ENCODE results near the gene MAPK7.

MAPK7 gene

GRCh38 chr17:19386051-19386929 lies 8.0 kb downstream of the MAPK7 start:
- Histone ChIP-seq H3K36me3 (ENCODE audit: control insufficient read depth in 2 of 2, insufficient read depth in 2 of 2, low read length in 2 of 2) (peaks cover 21 to 26% of the 10 kb centered on the region in 2 donors), H3K27me3 (ENCODE audit: control insufficient read depth in 2 of 2, insufficient read depth in 2 of 2, low read length in 2 of 2) (no peaks in the 10 kb centered on the region), H3K4me1 (ENCODE audit: control insufficient read depth in 2 of 2, insufficient read depth in 2 of 2, low read length in 2 of 2) (peaks cover 36 to 39% of the 10 kb centered on the region in 2 donors), H3K9me3 (ENCODE audit: control insufficient read depth in 2 of 2, low read length in 2 of 2) (no peaks in the 10 kb centered on the region), H3K9ac (ENCODE audit: low read depth in 1 of 2, low read length in 2 of 2) (peak overlapping the region; percentile 44 to 64), H3K27ac (ENCODE audit: low read depth in 2 of 2, low read length in 2 of 2) (peak overlapping the region; percentile 85), H3K4me3 (ENCODE audit: low read length in 2 of 2) (peak overlapping the region; percentile 39 to 61)

GRCh38 chr17:19386974-19387920 lies 8.9 kb downstream of the MAPK7 start, which contains the start of gene MFAP4:
TSS of gene MFAP4 (minus strand) at chr17:19387190. CDS start at chr17:19387155, 35 bp downstream.
- H3K4me3 ChIP-seq (ENCODE audit: low read length in 2 of 2): peak within 1 kb of the TSS; percentile 39 to 61
- H3K36me3 ChIP-seq (ENCODE audit: control insufficient read depth in 2 of 2, insufficient read depth in 2 of 2, low read length in 2 of 2): peaks cover 18 to 22% of the 10 kb centered on the region in 2 donors
- H3K27me3 ChIP-seq (ENCODE audit: control insufficient read depth in 2 of 2, insufficient read depth in 2 of 2, low read length in 2 of 2): no peaks in the 10 kb centered on the region
- H3K4me1 ChIP-seq (ENCODE audit: control insufficient read depth in 2 of 2, insufficient read depth in 2 of 2, low read length in 2 of 2): peaks cover 36 to 39% of the 10 kb centered on the region in 2 donors
- H3K27ac ChIP-seq (ENCODE audit: low read depth in 2 of 2, low read length in 2 of 2): peak within 1 kb of the TSS; percentile 85
- H3K9ac ChIP-seq (ENCODE audit: low read depth in 1 of 2, low read length in 2 of 2): peak within 1 kb of the TSS; percentile 44 to 64
- no peaks in the 10 kb centered on the region for H3K9me3 ChIP-seq (ENCODE audit: control insufficient read depth in 2 of 2, low read length in 2 of 2)

GRCh38 chr17:19387921-19388521 lies 9.7 kb downstream of the MAPK7 start:
- peaks cover 31 to 36% of the 10 kb centered on the region in 2 donors for H3K4me1 ChIP-seq (ENCODE audit: control insufficient read depth in 2 of 2, insufficient read depth in 2 of 2, low read length in 2 of 2)
- no peak overlapping the region for H3K9ac ChIP-seq (ENCODE audit: low read depth in 1 of 2, low read length in 2 of 2)
- peaks cover 10 to 14% of the 10 kb centered on the region in 2 donors for H3K36me3 ChIP-seq (ENCODE audit: control insufficient read depth in 2 of 2, insufficient read depth in 2 of 2, low read length in 2 of 2)
- peak overlapping the region; percentile 85 for H3K27ac ChIP-seq (ENCODE audit: low read depth in 2 of 2, low read length in 2 of 2)
- H3K9me3 ChIP-seq (ENCODE audit: control insufficient read depth in 2 of 2, low read length in 2 of 2): no peaks in the 10 kb centered on the region
- H3K27me3 ChIP-seq (ENCODE audit: control insufficient read depth in 2 of 2, insufficient read depth in 2 of 2, low read length in 2 of 2): no peaks in the 10 kb centered on the region
- no peak overlapping the region for H3K4me3 ChIP-seq (ENCODE audit: low read length in 2 of 2)

GRCh38 chr17:19388791-19389785 lies 10.8 kb downstream of the MAPK7 start:
- Histone ChIP-seq H3K27me3 (ENCODE audit: control insufficient read depth in 2 of 2, insufficient read depth in 2 of 2, low read length in 2 of 2) (no peaks in the 10 kb centered on the region), H3K9ac (ENCODE audit: low read depth in 1 of 2, low read length in 2 of 2) (no peak overlapping the region), H3K9me3 (ENCODE audit: control insufficient read depth in 2 of 2, low read length in 2 of 2) (no peaks in the 10 kb centered on the region), H3K27ac (ENCODE audit: low read depth in 2 of 2, low read length in 2 of 2) (peak overlapping the region; percentile 20 to 33), H3K4me3 (ENCODE audit: low read length in 2 of 2) (no peak overlapping the region), H3K4me1 (ENCODE audit: control insufficient read depth in 2 of 2, insufficient read depth in 2 of 2, low read length in 2 of 2) (peaks cover 26 to 31% of the 10 kb centered on the region in 2 donors), H3K36me3 (ENCODE audit: control insufficient read depth in 2 of 2, insufficient read depth in 2 of 2, low read length in 2 of 2) (peaks cover 1 to 7% of the 10 kb centered on the region in 2 donors)

GRCh38 chr17:19390951-19391350 lies 12.7 kb downstream of the MAPK7 start:
- Histone ChIP-seq H3K27ac (ENCODE audit: low read depth in 2 of 2, low read length in 2 of 2) (no peak overlapping the region), H3K4me1 (ENCODE audit: control insufficient read depth in 2 of 2, insufficient read depth in 2 of 2, low read length in 2 of 2) (peaks cover 10 to 16% of the 10 kb centered on the region in 2 donors)

GRCh38 chr17:19391432-19391831 lies 13.1 kb downstream of the MAPK7 start:
- Histone ChIP-seq H3K9me3 (ENCODE audit: control insufficient read depth in 2 of 2, low read length in 2 of 2) (no peaks in the 10 kb centered on the region), H3K27ac (ENCODE audit: low read depth in 2 of 2, low read length in 2 of 2) (no peak overlapping the region), H3K4me1 (ENCODE audit: control insufficient read depth in 2 of 2, insufficient read depth in 2 of 2, low read length in 2 of 2) (peaks cover 6 to 12% of the 10 kb centered on the region in 2 donors), H3K27me3 (ENCODE audit: control insufficient read depth in 2 of 2, insufficient read depth in 2 of 2, low read length in 2 of 2) (no peaks in the 10 kb centered on the region), H3K36me3 (ENCODE audit: control insufficient read depth in 2 of 2, insufficient read depth in 2 of 2, low read length in 2 of 2) (no peaks in the 10 kb centered on the region), H3K4me3 (ENCODE audit: low read length in 2 of 2) (no peak overlapping the region), H3K9ac (ENCODE audit: low read depth in 1 of 2, low read length in 2 of 2) (no peak overlapping the region)

More at GRCh38 chr17:19390951-19391350, 12.7 kb downstream of the MAPK7 start:
- no peak overlapping the region for H3K4me3 ChIP-seq (ENCODE audit: low read length in 2 of 2)
- H3K36me3 ChIP-seq (ENCODE audit: control insufficient read depth in 2 of 2, insufficient read depth in 2 of 2, low read length in 2 of 2): no peaks in the 10 kb centered on the region
- H3K27me3 ChIP-seq (ENCODE audit: control insufficient read depth in 2 of 2, insufficient read depth in 2 of 2, low read length in 2 of 2): no peaks in the 10 kb centered on the region
- H3K9ac ChIP-seq (ENCODE audit: low read depth in 1 of 2, low read length in 2 of 2): no peak overlapping the region
- no peaks in the 10 kb centered on the region for H3K9me3 ChIP-seq (ENCODE audit: control insufficient read depth in 2 of 2, low read length in 2 of 2)

- Histone ChIP-seq H3K4me1 (ENCODE audit: control insufficient read depth in 2 of 2, insufficient read depth in 2 of 2, low read length in 2 of 2) (peaks cover 5 to 15% of the 10 kb centered on the region in 2 donors), H3K9me3 (ENCODE audit: control insufficient read depth in 2 of 2, low read length in 2 of 2) (no peaks in the 10 kb centered on the region), H3K36me3 (ENCODE audit: control insufficient read depth in 2 of 2, insufficient read depth in 2 of 2, low read length in 2 of 2) (no peaks in the 10 kb centered on the region), H3K27ac (ENCODE audit: low read depth in 2 of 2, low read length in 2 of 2) (no peak overlapping the region), H3K9ac (ENCODE audit: low read depth in 1 of 2, low read length in 2 of 2) (no peak overlapping the region), H3K4me3 (ENCODE audit: low read length in 2 of 2) (no peak overlapping the region), H3K27me3 (ENCODE audit: control insufficient read depth in 2 of 2, insufficient read depth in 2 of 2, low read length in 2 of 2) (no peaks in the 10 kb centered on the region)
Observed at GRCh38 chr17:19392303-19392702, 14.0 kb downstream of the MAPK7 start.

- no peaks in the 10 kb centered on the region for H3K36me3 ChIP-seq (ENCODE audit: control insufficient read depth in 2 of 2, insufficient read depth in 2 of 2, low read length in 2 of 2)
- no peaks in the 10 kb centered on the region for H3K9me3 ChIP-seq (ENCODE audit: control insufficient read depth in 2 of 2, low read length in 2 of 2)
- H3K4me3 ChIP-seq (ENCODE audit: low read length in 2 of 2): peak overlapping the region; percentile 39 to 40
- peaks cover 33 to 38% of the 10 kb centered on the region in 2 donors for H3K4me1 ChIP-seq (ENCODE audit: control insufficient read depth in 2 of 2, insufficient read depth in 2 of 2, low read length in 2 of 2)
- H3K27me3 ChIP-seq (ENCODE audit: control insufficient read depth in 2 of 2, insufficient read depth in 2 of 2, low read length in 2 of 2): peaks cover 0 to 3% of the 10 kb centered on the region in 2 donors
- H3K27ac ChIP-seq (ENCODE audit: low read depth in 2 of 2, low read length in 2 of 2): peak overlapping the region; percentile 95 to 96
- H3K9ac ChIP-seq (ENCODE audit: low read depth in 1 of 2, low read length in 2 of 2): peak overlapping the region; percentile 26 to 66
Observed at GRCh38 chr17:19397556-19398041, 19.3 kb downstream of the MAPK7 start.
